Measurements from ENCODE around the gene WNK1.

GRCh38 chr12:867905-868304 is 115.5 kb downstream of the WNK1 start:
- no peak for TF ChIP-seq CTCF (IDR thresholded peaks at IDR 0.05)
- TF ChIP-seq POLR2AphosphoS5 (IDR thresholded peaks at IDR 0.05), result no peak

Data from breast epithelium (tissue), 3 donors.